GM21390 (cell line): ENCODE measurements around the gene ARHGEF16.

Experiments
- ATAC-seq: cut with Tn5 transposase; IDR thresholded peaks from one replicate; pipeline ENCODE4 v1.9.1; 2021; ENCODE audit not compliant: unreplicated experiment

Gene ARHGEF16

DNA sequence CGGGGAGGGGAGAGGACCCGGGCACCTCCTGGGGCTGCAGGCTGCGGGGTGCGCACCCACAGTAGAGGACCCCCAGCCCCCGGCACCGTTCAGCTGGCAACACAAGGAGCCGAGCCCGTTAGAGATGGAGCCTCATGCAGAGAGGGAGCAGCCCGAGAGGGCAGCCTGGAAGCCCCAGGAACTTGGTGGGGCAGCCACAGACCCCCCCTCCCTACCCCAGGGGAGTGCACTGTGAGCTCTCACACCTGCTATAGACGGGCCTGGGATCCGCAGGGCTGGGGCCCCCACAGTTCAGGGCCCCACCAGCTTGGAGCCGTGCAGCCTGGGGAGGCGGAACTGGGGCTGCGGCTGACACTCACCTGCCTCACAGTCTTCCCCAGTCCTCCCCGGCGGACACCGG, 47.0 kb downstream of the ARHGEF16 start:
- ATAC-seq: no peak

GRCh38 chr1:3501856-3502640, 47.6 kb downstream of the ARHGEF16 start:
- ATAC-seq: no peak

DNA sequence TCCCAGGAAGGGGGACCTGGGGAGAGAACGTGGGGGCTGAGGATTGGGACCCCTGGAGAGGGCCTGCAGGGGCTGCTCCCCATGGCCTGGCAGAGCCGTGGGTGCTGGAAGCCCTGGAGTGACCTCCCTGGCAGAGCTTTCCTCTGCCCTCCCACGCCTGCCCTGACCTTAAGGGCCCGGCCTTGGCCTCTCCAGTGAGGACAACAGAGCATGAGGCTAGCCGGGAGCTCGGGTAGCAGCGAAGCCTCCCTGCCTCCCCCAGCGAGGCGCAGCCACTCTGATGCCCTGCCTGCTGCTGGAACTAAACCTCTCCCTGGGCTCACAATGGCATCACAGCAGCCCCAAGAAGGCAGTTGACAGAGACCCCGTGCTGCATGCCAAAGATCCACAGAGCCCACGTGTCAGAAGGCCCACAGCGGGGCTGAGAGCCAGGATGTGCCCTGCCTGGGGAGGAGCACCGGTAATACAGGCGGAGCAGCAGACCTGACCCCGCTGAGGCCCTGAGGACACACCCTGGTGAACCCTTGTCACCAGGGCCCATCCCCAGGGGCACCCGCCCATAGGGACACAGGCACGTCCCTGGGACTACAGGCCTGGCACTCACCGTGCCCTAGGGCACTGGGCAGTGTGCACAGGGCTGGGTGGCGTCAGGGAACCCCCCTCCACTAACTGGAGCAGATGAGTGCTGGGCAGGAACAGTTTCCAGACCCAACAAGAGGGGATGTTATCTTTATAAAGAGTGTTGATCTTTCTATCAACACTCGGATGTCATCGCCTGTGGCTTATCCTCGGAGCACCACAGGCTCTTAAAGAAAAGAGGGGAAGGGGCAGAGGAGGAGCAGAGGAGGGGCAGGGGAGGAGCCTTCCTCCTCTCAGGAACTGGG, 48.4 kb downstream of the ARHGEF16 start:
- no peak for ATAC-seq

GRCh38 chr1:3503525-3503886, 49.0 kb downstream of the ARHGEF16 start:
- ATAC-seq: no peak

DNA sequence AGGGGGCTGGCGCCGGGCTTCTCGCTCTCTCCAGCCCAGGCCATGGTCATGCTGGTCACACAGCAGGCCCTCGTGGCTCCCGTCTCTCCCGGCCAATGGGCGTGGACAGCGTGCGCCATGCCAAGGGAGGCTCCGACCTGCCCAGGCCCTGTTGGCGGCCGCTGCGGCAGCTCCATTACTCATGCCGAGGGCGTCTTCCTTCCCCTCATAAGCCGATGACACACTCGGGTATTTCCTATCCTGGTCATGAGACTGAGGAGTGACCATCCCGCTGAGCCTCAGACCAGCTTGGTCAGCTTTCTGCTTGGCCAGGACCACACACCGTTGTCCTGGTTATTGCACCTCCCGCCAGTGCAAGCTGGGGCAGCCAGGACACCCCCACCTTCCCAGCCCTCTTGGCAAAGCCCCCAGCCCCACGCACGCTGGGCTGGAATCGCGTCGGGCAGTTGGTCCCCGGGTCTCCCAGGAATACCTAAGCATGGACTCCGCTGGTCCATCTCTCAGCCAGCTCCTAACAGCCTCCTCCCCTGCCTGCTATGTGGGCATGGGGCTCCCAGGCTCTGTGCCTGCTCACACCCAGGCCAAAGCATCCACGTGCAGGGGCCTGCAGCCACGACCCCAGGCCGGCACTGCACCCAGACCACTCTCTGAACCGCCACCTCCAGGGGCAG, 49.8 kb downstream of the ARHGEF16 start:
- ATAC-seq: no peak

DNA sequence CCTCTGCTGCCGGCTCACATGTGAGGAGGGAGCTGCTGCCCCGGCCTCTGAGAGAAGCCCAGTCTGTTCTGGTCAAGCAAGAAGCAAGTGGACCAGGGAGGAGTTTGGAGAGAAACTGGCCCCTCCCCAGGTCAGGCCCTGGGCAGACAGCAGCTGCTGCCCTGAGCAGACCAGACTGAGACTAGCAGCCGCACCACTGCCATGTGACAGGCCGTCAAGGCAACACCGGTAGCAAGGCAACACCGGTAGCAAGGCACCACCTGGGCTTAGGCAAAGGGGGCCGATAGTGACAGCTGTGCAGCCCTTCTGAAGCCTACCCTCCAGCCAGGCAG, 50.3 kb downstream of the ARHGEF16 start:
- ATAC-seq: no peak

GRCh38 chr1:3505161-3505560, 50.7 kb downstream of the ARHGEF16 start:
- no peak for ATAC-seq

DNA sequence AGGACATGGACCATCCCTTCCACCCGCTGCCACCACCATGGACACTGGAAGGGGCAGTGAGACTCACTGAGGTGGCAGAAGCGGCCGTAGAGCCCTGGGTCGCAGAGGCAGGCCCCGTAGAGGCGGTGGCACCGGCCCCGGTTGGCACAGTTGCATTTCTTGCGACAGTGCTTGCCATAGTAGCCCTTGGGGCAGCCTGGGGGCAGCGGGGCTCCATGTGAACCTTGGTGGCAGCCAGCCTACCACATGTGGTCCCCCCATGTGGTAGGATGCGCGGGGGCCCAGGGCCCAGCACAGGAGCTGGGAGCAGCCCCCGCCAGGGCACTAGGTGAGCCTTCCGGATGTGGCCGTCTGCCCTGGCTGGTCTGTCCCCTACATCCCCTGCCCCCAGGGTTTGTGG, 51.6 kb downstream of the ARHGEF16 start:
- ATAC-seq: no peak

DNA sequence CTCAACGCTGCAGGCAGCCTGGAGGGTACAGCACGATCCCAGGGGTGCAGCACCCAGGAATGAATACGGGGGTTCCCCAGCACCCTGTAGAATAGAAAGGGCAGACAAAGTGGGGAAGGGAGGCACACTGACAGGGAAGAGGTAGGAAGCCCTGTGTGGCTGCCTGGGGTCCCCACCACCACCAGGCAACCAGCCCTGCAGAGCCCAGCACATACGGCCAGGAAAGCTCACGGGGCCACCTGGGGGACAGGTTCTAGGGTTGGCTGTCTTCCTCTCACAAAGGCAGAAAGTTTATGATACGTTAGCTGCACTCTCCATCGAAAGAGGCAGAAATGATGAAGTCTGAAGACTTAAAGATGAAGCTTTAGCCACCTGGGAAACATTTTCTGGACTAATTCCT, 52.5 kb downstream of the ARHGEF16 start:
- no peak for ATAC-seq

DNA sequence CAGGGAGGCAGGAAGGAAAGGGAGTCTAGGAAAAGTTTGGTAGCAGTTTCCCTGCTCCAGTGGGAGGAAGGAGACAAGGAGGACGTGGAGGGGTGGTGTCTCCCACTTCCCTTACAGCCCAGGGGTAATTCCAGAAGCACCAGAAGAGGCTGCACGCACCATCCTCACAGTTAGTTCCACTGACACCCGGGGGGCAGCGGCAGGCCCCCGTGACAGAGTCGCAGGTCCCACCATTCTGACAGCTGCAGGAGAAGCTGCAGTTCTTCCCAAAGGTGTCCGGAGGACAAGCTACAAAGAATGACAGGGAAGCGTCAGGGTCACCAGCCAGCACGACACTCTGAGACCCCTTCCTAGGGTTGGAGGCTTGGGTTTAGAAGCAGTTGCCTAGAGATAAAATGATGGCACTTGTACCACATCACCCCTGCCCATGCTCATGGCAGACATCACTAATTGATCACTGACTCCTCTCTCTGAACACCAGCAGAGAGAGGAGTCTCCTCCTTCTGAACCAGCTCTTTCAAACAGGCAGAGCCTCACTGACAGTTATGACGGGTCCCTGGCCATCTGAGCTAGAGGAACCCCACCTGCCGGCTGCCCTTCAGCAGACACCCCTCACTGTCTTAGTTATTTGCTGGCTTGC, 53.3 kb downstream of the ARHGEF16 start:
- ATAC-seq: no peak

GRCh38 chr1:3508757-3509415, 54.4 kb downstream of the ARHGEF16 start:
- no peak for ATAC-seq

DNA sequence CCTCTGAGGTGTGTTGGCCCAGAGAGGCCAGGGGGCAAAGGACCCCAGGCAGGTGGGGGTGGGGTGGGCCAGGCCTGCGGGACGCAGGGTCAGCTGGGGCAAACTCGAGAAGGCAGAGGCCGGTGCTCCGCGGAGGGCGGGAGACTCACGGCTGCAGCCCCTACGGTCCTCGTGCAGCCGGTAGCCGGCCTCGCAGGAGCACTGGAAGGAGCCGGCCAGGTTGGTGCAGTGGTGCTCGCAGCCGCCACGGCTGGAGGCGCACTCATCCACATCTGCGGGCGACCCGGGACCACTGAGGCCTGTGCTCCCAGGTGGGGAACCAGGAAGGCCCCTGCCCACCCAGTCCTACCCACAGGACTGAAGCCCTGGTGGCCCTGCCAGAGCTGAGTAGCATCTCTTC, 55.3 kb downstream of the ARHGEF16 start:
- ATAC-seq: no peak

DNA sequence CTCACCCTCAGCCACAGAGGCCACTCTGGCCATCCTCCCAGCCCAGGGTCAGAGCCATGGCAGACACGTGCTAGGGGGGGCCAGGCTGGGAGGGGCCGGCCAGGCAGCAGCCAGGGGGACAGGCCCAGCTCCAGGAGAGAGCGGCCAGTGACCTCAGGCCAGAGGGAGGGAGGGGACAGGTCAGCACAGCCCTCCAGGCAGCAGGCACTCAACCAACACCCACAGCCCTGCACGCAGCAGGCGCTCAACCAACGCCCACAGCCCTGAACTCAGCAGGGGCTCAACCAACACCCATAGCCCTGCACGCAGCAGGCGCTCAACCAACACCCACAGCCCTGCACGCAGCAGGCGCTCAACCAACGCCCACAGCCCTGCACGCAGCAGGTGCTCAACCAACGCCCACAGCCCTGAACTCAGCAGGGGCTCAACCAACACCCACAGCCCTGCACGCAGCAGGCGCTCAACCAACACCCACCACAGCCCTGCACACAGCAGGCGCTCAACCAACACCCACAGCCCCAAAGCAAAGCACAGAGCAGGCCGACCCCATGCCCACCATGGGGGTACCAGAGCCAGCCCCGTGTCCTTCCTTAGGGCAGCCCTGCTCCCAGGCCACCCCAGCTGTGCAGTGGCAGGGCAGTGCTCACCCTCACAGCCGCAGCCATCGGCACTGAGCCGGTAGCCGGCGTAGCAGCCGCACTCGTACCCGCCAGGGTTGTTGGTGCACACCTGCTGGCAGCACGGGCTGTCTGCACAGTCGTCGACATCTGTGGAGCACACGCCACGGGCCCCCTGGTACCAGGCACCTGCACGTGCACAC, 55.9 kb downstream of the ARHGEF16 start:
- ATAC-seq: no peak

DNA sequence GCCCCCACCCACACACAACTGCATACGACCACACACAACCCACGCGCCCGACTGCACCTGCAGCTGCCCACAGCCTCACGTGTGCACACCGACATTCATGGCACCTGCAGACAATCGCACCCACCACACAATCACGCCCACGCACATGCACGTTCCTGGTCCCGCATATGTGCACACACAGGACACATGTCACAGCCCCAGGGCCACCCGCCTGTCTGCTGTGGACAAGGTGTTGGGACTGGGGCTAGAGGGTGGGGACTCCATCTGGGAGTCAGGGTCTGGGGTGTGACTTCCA, 56.4 kb downstream of the ARHGEF16 start:
- ATAC-seq: no peak

GRCh38 chr1:3511306-3511705, 56.8 kb downstream of the ARHGEF16 start:
- no peak for ATAC-seq

- ATAC-seq: no peak
Observed at GRCh38 chr1:3511856-3512255, 57.4 kb downstream of the ARHGEF16 start.

DNA sequence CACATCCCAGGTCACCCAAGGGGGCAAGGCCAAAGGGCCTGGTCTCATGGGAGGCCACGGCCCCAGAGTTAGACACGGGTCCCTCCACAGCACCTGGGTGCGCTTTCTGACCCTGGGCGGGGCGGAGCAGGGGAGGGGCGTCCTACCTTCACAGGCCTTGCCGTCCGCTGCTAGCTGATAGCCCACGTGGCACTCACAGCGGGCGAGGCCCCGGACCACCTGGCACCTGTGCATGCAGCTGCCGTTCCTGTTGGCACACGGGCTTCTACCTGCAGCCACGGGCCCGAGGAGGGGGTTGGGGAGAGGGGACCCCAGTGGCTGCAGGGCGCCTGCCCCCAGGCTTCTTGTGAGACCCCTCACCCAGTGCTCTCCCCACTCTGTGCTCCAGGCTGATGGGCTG, 59.9 kb downstream of the ARHGEF16 start:
- ATAC-seq: no peak

GRCh38 chr1:3515272-3515671, 60.8 kb downstream of the ARHGEF16 start:
- ATAC-seq: no peak

- ATAC-seq: no peak
Observed at GRCh38 chr1:3515774-3516480, 61.5 kb downstream of the ARHGEF16 start.

- no peak for ATAC-seq
Observed at GRCh38 chr1:3516481-3516869, 62.0 kb downstream of the ARHGEF16 start.
